Stimulated activated CD8-positive, alpha-beta memory T cell treated with anti-CD3 and anti-CD28 coated beads, Interleukin-15, amount 100 ng/mL, for 4 hours (primary cell): ENCODE results near the gene ARHGEF37.
A peak's percentile ranks its signal among the peaks of the same experiment; 100 is the strongest.
"Not testable (repeated sequence)": the region's sequence is repeated elsewhere in the genome, so short reads cannot be mapped to it uniquely, and the experiment has no call there.

Source experiments
- DNase-seq, 2 donors: peaks; one replicate each; pipeline ENCODE4 v3.0.0-alpha.2; 2020; ENCODE audit warnings: low read depth in 2 of 2

ARHGEF37 gene

GRCh38 chr5:149581192-149581861 lies at the start of gene ARHGEF37:
Gene ARHGEF37 (plus strand): TSS chr5:149581498. CDS start chr5:149597770, 16,272 bp downstream.
- DNase-seq = peak; percentile 2 to 19

- DNase-seq = no peak
Observed at GRCh38 chr5:149532413-149532812, 48.9 kb upstream of the ARHGEF37 start.

GRCh38 chr5:149535787-149536186 lies 45.5 kb upstream of the ARHGEF37 start:
- not testable (repeated sequence) for DNase-seq

GRCh38 chr5:149537374-149537975 lies 43.8 kb upstream of the ARHGEF37 start:
- DNase-seq = no peak

GRCh38 chr5:149540089-149540488 lies 41.2 kb upstream of the ARHGEF37 start:
- no peak for DNase-seq

- no peak for DNase-seq
Observed at GRCh38 chr5:149541893-149542292, 39.4 kb upstream of the ARHGEF37 start.

- no peak for DNase-seq
Observed at GRCh38 chr5:149543361-149544027, 37.8 kb upstream of the ARHGEF37 start.

- DNase-seq = no peak
Observed at GRCh38 chr5:149544028-149544420, 37.3 kb upstream of the ARHGEF37 start.

GRCh38 chr5:149545327-149545726 lies 36.0 kb upstream of the ARHGEF37 start:
- no peak for DNase-seq

- DNase-seq = no peak
Observed at GRCh38 chr5:149546974-149547373, 34.3 kb upstream of the ARHGEF37 start.

- DNase-seq = no peak
Observed at GRCh38 chr5:149549461-149550267, 31.6 kb upstream of the ARHGEF37 start.

GRCh38 chr5:149550268-149550583 lies 31.1 kb upstream of the ARHGEF37 start:
- no peak for DNase-seq

- DNase-seq = no peak
Observed at GRCh38 chr5:149550594-149551226, 30.6 kb upstream of the ARHGEF37 start.

GRCh38 chr5:149551227-149552037 lies 29.9 kb upstream of the ARHGEF37 start, which contains the start of gene CSNK1A1:
Gene CSNK1A1 (minus strand): TSS chr5:149551439. CDS start chr5:149550964, 475 bp downstream.
- DNase-seq = peak; percentile 98 to 99

GRCh38 chr5:149552038-149552494 lies 29.2 kb upstream of the ARHGEF37 start:
- no peak for DNase-seq

GRCh38 chr5:149552553-149553160 lies 28.6 kb upstream of the ARHGEF37 start:
- no peak for DNase-seq

GRCh38 chr5:149559706-149560105 lies 21.6 kb upstream of the ARHGEF37 start:
- no peak for DNase-seq

GRCh38 chr5:149561848-149562247 lies 19.4 kb upstream of the ARHGEF37 start:
- no peak for DNase-seq

GRCh38 chr5:149563466-149563865 lies 17.8 kb upstream of the ARHGEF37 start:
- no peak for DNase-seq

GRCh38 chr5:149564542-149565140 lies 16.7 kb upstream of the ARHGEF37 start:
- DNase-seq = not testable (repeated sequence)
